ENCODE measurements around the gene CLDN7. TPM values are rescaled to one million over a fixed set of nuclear protein-coding genes. Genes with fewer than 3 reads are reported as not detected.
"Not testable (repeated sequence)": the region's sequence is repeated elsewhere in the genome, so short reads cannot be mapped to it uniquely, and the experiment has no call there.

The CLDN7 gene
- total RNA-seq, 4 donors from 2014 or later = 3.0 to 9.0 (median 7.4) TPM

DNA sequence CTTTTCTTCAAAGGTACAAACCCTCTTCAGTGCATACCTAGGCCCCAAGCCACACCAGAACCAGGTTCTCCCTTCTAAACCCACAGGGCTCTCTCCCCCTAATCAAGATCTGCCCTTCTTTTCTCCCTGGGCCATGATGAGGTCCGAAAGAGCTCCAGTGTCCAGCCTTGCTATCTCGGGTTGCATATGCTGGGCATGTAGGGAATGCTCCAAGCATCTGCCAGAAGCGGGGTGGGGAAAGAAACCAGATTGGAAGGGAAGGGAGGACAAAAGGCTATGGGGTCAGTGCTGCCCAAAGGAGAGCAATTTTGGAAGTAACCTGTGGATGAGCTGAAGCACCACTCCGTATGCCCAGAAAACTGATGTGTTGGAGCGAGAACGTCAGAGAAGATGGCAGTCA lies 13.1 kb downstream of the CLDN7 start:
- TF ChIP-seq CTCF (IDR thresholded peaks at IDR 0.05) = no peak
- ATAC-seq (ENCODE audit: low FRiP score) (no peak), DNase-seq (ENCODE audit: low spot score) (no peak)

DNA sequence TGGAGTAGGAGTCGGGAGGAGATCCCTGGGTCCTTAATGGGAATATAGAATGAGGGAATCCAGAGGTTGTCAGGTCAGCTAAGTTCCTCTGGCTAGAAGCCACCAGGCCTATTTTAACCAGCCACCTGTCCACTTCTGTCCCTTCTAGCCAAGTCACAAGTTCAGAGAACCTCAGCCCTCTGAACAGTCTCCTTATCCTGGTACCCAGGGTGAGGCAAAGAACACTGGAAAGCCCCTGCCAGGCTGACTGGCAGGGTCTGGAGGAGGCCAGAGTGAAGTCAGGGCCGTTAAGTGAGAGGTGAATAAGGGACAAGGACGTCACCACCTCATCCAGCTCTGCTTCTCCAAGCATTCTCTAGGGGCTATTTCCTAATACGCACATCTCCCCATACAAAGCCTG lies 13.5 kb downstream of the CLDN7 start:
- ATAC-seq (ENCODE audit: low FRiP score) (no peak), DNase-seq (ENCODE audit: low spot score) (no peak)
- no peak for TF ChIP-seq CTCF (IDR thresholded peaks at IDR 0.05)

DNA sequence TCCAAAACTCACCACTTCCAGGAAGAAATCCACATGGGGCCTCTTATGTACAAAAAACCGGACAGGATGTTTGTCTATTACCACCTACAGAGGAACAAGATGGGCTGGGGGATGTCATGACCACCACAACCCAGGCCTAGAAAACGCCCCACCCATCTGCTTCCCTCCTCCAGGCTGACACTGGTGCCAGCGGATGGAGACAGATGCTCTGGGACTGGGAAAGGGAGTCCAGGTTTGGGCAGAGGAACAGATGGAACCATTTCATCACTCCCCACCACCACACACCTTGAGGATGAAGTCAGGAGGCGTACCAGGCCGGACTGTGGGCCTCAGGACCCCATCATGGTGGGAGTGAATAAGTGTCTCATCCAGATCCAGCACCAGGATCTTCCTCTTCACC lies 15.5 kb downstream of the CLDN7 start:
- TF ChIP-seq CTCF (IDR thresholded peaks at IDR 0.05) = no peak
- no peak for DNase-seq (ENCODE audit: low spot score)
- ATAC-seq (ENCODE audit: low FRiP score) = no peak

GRCh38 chr17:7243838-7244237 lies 18.4 kb downstream of the CLDN7 start:
- ATAC-seq (ENCODE audit: low FRiP score); DNase-seq (ENCODE audit: low spot score): not testable (repeated sequence)

DNA sequence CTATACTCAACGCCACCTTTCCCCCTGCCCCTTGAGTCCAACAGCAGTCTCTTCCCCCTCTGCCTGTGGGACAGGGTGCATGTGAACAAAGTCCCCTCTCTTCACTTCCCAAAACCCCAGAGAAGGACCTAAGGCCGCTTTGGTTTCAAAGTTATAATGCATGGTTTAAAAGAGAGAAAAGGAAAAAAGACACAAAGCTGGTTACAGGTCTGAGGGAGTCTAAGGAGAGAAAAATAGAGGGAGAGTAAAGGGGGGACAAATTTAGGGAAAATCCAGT lies 18.9 kb downstream of the CLDN7 start:
- no peak for TF ChIP-seq CTCF (IDR thresholded peaks at IDR 0.05)
- DNase-seq (ENCODE audit: low spot score) = no peak
- ATAC-seq (ENCODE audit: low FRiP score) = no peak

DNA sequence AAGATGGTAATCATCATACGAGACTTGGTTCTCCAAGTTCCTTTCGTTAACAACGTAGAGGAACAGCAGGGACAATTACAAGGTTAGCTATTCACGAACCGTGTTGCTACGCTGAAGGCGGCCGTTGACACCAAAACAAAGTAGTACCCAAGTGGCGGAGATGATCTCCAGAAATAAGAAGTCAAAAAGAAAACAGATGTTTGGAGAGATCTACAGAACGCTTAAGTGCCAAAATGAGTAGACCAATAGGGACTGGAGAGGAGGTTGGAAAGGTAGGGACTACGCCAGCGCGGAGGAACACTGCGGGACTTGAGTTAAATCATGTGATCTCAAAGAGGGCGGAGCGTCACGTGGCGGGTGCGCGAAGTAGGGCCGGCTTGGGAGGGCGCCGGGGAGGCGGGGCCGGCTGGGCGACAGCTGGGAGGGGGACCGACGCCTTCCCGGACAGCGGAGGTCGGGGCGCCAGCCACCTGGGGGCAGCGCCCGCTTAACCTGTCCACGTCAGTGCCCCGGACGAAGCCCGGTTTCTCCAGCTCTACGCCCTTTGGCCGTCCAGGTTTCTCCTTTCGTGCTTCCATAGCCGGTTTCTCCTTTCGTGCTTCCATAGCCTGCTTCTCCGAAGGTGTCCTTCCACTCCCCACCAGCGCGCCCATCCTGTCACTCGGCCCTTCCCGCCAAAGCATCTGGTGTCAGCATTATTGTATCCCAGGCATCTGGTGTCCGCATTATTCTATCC lies 19.4 kb downstream of the CLDN7 start:
- peak; percentile 45 for ATAC-seq (ENCODE audit: low FRiP score)
- no peak for TF ChIP-seq CTCF (IDR thresholded peaks at IDR 0.05)
- DNase-seq (ENCODE audit: low spot score) = peak; percentile 97

GRCh38 chr17:7241783-7242716 lies 20.2 kb downstream of the CLDN7 start, which contains the start of gene GABARAP:
Gene GABARAP, minus strand, starts transcription at chr17:7242449. Its CDS starts 119 bp downstream, at chr17:7242330.
- ATAC-seq (ENCODE audit: low FRiP score) (peak; percentile 34), DNase-seq (ENCODE audit: low spot score) (peak; percentile 94)
- TF ChIP-seq CTCF (IDR thresholded peaks at IDR 0.05) = no peak
